Erythroblast (primary cell): Measurements from ENCODE around the gene TMEM217.

ENCODE experiments used
- DNase-seq, 2 experiments: peaks; one replicate each; lab custom pipeline; 2025; lab: John Stamatoyannopoulos, UW
- GATA1 ChIP-seq: IDR thresholded peaks from 2 replicates; pipeline ENCODE4 v1.6.1; 2011; ENCODE audit warnings: low read depth, mild to moderate bottlenecking, control low read depth, low read length, moderate library complexity
- POLR2A ChIP-seq: IDR thresholded peaks from 2 replicates; pipeline ENCODE4 v1.6.1; 2011; ENCODE audit warnings: mild to moderate bottlenecking, low read length

The TMEM217 gene

GRCh38 chr6:37288247-37288646, 30.3 kb upstream of the TMEM217 start:
- TF ChIP-seq GATA1 = no peak
- no peak for TF ChIP-seq POLR2A
- no peak for DNase-seq

DNA sequence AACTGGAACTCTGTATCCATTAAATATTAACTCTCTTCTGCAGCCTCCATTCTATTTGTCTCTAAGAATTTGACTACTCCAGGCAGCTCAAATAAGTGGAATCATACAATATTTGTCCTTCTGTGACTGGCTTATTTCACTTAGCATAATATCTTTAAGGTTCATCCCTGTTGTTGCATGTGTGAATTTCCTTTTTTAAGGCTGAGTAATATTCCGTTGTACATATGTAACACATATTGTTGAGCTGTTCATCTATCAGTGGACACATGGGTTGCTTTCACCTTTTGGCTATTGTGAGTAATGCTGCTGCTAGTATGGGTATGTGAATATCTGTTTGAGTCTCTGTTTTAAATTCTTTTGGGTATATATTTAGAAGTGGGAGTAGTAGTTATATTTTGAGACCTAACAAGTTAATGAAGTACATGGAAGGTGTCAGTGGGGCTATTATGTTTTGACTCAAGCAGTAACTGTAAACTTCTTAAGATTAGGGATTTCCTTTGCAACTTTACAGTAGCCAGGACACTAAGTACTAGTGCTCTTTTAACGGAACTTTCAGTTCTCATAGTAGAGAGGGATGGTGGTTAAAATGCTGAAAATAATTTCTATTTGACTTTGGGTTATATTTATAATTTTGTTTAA, 29.7 kb upstream of the TMEM217 start:
- DNase-seq = no peak
- TF ChIP-seq POLR2A (no peak), GATA1 (no peak)

GRCh38 chr6:37285861-37286311, 27.9 kb upstream of the TMEM217 start:
- TF ChIP-seq POLR2A = no peak
- no peak for TF ChIP-seq GATA1
- DNase-seq = no peak

GRCh38 chr6:37284781-37285180, 26.8 kb upstream of the TMEM217 start:
- no peak for DNase-seq
- no peak for TF ChIP-seq GATA1
- no peak for TF ChIP-seq POLR2A

DNA sequence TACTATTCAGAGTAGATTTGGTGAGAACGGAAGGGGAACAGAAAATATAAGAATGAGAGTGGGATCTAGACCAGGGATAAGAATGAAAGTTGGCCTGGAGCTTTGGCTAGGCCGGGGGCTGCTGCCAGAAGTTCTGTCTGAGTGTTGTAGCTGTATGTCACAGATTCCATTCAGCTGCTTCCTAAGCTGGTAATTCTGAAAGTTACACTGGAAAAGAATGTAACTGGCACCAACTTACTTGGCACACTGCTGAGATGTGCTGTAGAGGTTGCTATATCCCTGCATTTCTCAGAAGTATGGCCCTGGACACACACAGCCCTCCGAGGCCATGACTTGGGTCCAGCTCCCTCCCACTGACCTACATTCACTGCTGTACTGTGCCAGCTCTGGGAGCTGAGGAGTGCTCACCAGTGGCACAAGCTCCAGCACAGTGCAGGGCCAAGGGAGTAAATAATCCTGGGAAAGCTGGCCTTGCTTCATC, 25.8 kb upstream of the TMEM217 start:
- TF ChIP-seq POLR2A (no peak), GATA1 (no peak)
- DNase-seq = no peak

DNA sequence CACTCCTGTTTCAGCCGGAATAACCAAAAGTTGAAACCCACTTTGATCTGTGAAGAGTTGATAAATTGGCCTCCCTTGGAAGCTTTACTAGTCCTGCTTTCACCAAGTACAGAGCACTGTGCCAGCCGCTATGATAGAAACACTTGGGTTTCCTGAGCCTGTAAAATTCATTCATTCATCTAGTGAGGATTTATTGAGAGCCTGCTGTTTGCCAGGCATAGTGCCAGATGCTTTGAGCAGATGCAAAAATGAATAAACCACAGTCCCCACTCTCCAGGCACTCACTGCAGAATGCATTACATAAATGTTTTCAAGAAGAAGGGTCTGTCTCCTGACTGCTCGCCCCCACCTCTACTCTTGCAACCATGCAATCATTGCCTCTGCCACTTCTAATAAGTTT, 25.3 kb upstream of the TMEM217 start:
- no peak for TF ChIP-seq GATA1
- TF ChIP-seq POLR2A = no peak

DNA sequence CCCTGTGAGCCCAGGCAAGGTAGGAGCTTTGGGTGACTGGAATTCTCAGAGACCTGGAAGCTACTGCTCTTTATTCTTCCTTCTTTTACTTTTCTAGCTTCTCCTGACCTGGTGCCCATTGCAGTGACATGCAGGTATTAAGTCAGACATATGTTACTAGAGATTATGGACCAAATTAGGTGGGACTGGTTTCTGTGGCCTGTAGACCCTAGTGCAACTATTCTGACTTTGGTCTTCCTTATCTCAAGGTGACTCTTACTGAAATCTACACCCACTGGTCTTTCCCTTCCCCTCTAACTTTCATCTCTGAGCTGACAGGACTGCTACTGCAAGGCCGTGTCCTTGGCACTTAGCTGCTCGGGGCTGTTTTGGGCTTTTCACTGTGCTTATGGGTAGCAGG, 24.4 kb upstream of the TMEM217 start:
- TF ChIP-seq POLR2A = no peak
- TF ChIP-seq GATA1 = no peak
- peak; percentile 77 to 81 for DNase-seq

More for the DNA sequence above, 25.3 kb upstream of the TMEM217 start:
- DNase-seq = no peak

DNA sequence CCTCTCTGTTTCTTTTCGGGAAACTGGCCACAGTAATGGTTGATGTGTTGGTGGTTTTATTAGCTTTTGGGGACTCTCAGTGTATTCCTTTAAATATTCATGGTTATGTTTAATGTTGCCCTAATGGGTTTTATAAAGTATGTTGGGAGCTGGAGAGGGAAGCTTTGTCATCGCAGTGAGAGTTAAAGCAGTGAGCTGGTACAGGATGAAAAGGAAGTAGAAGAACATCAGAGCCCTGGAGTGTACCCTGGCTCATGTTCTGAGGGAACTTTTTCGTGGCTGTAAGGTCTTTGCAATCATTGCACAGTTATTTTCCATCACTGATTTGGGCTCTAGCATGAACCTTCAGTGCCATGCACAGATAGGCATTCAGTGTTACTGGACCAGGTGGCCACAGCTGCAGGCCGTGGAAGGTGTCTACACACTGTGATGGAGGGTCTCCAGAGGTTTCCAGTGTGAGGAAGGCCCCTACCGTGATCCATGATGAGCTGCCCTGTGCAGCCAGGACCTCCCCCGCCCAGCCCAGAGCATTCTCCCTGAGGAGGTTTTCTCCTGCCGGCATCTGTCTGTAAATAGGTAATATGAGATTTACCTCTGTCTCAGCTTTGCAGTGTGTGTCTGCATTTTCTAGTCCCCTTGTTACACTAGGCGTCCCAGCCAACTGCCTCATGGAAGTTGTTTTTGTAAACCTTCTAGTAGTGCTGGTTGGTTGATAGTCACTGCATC, 22.4 kb upstream of the TMEM217 start:
- TF ChIP-seq GATA1 = no peak
- no peak for TF ChIP-seq POLR2A
- no peak for DNase-seq

- no peak for DNase-seq
Measured at GRCh38 chr6:37279366-37280134, 21.6 kb upstream of the TMEM217 start.

GRCh38 chr6:37277001-37277409, 19.1 kb upstream of the TMEM217 start:
- TF ChIP-seq POLR2A (no peak), GATA1 (no peak)
- DNase-seq = no peak

More at GRCh38 chr6:37279366-37280134, 21.6 kb upstream of the TMEM217 start:
- TF ChIP-seq POLR2A (no peak), GATA1 (no peak)

DNA sequence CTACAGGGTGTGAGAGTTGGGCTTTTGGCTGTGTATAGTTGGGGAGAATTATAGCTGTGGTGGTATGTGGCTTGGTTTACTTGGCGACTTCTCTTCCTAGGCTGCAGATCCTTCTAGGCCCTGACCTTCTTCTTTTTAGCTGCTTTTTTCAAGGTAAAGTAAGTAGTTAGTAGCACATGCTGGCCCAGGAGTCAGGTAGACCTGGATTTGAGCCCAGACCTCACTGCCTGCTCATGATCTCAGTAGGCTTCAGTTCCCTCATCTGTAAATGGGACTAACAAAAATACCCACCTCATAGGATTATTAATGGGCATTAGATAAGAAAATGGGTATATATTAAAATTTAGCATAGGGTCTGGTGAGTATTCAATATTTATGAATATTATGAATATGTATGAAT, 17.4 kb upstream of the TMEM217 start:
- TF ChIP-seq GATA1 (no peak), POLR2A (no peak)
- DNase-seq = no peak

- TF ChIP-seq GATA1 = no peak
- TF ChIP-seq POLR2A = no peak
Measured at GRCh38 chr6:37273690-37274089, 15.7 kb upstream of the TMEM217 start.

GRCh38 chr6:37272834-37273566, 15.1 kb upstream of the TMEM217 start:
- no peak for DNase-seq
- TF ChIP-seq GATA1 = no peak
- TF ChIP-seq POLR2A = no peak

More at GRCh38 chr6:37273690-37274089, 15.7 kb upstream of the TMEM217 start:
- no peak for DNase-seq
